ENCODE data around the gene GUF1.
"Not testable (repeated sequence)": the region's sequence is repeated elsewhere in the genome, so short reads cannot be mapped to it uniquely, and the experiment has no call there.

The GUF1 gene

GRCh38 chr4:44700427-44700826, 22.2 kb downstream of the GUF1 start:
- in situ Hi-C loops (cut with HindIII; ENCODE audit: low sequenced_read_pairs): no loop called here

DNA sequence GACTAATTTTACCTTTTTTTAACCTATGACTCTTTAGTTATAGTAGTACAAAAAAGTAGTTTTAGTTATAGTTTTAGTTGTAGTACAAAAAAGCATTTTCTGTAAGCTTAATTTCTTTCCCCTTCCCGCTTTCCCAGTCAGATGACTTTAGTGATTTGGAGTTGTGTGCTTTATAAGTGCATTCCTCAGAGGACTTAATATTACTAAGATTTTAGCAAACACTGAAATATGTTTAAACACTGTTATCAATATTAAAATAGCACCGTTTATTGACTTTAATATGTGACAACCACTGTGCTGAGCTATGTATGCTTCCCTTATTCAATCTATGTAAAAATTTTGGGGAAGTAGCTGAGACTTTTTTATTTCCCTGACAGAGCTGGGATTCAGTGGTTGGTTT, 22.8 kb downstream of the GUF1 start:
- in situ Hi-C loops (cut with HindIII; ENCODE audit: low sequenced_read_pairs): no loop called here

DNA sequence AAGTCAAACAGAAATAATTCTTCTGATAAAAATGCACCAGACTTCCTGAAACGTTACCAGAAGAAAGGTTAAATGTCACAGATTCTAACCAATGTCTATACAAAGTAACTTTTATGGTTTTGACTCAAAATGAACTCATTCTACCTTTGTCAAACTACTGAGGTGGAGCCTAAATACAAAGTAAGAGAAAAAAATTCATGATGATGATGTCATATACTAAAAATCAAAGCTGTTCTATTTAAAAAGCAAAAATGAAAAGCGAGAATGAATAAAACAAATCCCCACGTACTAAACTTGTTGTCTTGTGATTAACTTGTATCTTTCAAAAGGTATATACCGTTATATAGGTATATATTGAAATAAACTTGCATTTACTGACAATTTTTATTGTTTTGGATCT, 26.5 kb downstream of the GUF1 start:
- in situ Hi-C loops (cut with HindIII; ENCODE audit: low sequenced_read_pairs): no loop called here

DNA sequence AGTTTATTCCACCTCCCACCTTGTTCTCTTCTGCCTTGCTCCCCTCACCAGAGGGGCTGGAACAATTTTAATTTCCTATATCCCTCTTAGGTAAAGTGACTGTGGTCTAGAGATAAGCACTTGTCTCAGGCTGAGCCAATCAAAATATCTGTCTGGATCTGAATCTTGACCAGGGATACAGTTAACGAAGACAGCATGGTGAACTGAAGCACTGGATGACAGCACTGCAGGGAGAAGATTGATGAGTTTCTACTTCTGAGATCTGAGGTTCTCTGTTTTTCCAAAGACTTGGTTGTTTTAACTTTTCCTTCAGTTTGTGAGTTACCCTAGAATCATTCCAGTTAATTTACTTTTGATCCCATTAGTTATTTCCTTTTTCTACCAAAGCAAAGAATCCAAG, 34.9 kb downstream of the GUF1 start:
- in situ Hi-C loops (cut with HindIII; ENCODE audit: low sequenced_read_pairs): no loop called here

- in situ Hi-C loops (cut with HindIII; ENCODE audit: low sequenced_read_pairs): no loop called here
Measured at GRCh38 chr4:44716597-44716996, 38.4 kb downstream of the GUF1 start.

GRCh38 chr4:44720371-44720770, 42.2 kb downstream of the GUF1 start:
- in situ Hi-C loops (cut with HindIII; ENCODE audit: low sequenced_read_pairs): no loop called here

DNA sequence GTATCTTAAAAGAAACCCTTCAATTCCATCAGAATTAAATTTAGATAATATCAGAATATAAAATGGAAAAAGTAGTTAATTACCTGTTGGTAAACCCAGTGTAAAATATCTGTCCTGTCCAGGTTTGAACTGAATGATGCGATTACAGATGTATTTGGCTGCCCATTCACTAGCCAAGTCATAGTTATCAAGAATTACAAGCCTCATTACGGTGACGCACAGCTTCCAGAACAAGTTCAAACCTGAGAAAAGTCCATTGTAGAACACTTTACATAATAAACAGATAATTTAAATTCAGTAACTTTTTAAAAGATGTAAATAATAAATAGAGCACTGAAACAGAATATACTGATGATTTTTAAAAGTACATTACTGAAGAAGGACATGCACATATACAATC, 43.8 kb downstream of the GUF1 start:
- in situ Hi-C loops (cut with HindIII; ENCODE audit: low sequenced_read_pairs): no loop called here

DNA sequence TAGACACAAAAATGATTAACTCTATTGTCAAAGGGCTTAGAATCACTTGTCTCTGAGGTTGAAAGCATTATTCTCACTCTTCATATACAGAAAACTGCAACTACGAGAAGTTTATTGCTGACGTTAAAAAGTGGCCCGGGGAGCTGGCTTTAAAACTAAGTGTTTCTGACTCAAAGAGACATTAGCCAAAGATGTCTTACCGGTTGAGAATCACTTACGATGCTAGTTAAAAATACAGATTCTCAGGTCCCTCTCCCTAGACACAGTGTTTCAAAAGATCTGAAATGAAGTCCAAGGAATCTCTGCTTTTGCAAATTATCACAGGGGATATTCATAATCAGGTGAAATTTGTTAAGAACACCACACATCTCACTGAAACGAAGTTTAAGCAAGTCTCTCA, 46.9 kb downstream of the GUF1 start:
- in situ Hi-C loops (cut with HindIII; ENCODE audit: low sequenced_read_pairs): no loop called here

DNA sequence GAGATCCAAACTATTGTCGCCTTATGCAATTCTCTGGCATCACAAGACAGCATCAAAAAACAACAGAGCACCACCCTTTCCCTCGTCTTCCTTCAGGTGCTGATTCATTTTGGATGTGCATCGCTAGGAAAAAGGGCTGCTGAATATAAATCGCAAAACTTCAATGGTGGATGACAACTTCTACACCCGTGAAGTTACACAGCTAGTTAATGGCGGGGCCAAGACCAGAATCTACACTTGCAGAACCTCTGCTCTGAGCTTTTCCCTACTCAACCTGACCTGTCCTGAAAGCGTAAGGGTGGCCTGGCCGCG, 47.5 kb downstream of the GUF1 start:
- in situ Hi-C loops (cut with HindIII; ENCODE audit: low sequenced_read_pairs): no loop called here

DNA sequence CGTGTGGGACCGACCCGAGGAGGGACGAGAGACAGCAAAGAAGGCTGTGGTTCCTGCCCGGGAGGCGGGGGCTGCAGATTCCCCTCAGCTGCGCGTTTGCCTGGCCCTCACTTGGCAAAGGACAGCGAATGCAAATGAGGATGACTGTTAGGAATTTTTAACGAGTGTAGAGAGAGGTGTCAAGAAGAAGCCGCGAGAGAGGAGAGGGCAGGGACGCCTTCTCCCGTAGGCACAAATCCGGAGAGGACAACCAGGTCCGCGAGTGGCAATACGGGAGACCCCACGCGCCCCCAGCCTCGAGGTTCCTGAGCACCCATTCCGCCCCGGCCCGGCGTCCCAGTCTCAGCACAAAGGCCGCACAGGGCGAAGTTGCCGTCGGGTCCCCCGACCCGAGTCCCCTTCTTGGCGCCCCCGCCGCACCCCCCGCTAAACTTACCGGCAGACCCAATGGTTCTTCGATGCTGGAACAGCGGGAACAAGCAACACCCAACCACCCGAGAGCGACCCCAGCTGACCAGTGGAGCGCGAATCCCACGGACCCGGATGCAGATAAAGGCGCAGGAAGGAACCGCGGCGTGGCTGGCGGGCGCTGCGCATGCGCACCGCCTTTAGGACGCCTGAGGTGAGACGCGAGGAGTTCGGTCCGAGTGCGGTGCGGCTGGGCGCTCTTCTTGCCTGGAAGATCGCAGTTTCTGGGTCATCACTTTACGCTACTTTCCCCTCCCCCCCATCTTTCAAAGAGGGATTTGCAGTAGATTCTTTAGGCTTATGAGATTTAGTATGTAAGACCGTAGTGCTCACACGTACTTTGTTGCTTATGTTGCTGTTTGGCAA, 48.0 kb downstream of the GUF1 start, which contains the start of gene GNPDA2:
GNPDA2 (minus strand) TSS at position 519 of the 834 bp plus-strand sequence. CDS start 4,349 bp downstream, outside the sequence.
- in situ Hi-C loops (cut with HindIII; ENCODE audit: low sequenced_read_pairs): no loop called here

GRCh38 chr4:44727471-44727870, 49.3 kb downstream of the GUF1 start:
- in situ Hi-C loops (cut with HindIII; ENCODE audit: low sequenced_read_pairs): no loop called here

DNA sequence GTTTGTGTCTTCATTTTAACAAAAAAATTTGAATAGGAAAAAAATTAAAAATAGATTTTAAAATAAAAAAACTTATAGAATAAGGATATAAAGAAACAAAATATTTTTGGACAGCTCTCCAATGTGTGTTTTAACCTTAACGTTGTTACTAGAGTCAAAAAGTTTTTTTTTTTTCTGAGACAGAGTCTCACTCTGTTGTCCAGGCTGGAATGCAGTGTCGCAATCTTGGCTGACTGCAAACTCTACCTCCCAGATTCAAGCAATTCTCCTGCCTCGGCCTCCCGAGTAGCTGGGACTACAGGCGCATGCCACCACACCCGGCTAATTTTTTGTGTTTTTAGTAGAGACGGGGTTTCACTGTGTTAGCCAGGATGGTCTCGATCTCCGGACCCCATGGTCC, 50.5 kb downstream of the GUF1 start:
- in situ Hi-C loops (cut with HindIII; ENCODE audit: low sequenced_read_pairs): not testable (repeated sequence)

DNA sequence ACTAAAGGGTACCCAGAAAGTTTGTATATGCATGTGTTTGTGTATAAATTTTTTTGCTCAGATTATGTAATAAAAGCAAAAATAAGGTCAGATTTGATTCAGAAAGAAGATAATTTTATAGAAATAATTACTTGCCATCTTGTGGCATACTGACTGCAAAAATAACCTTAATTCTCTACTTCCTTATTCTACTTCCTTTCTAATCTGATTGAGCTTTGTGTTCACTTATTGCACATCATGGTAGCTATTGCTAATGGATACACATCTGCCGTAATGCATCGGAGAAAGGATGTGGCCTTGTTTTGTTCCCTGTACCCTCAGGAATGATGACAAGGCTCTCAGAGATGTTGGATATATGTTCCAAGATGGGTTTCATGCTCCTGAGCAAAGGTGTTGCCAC, 58.7 kb downstream of the GUF1 start:
- in situ Hi-C loops (cut with HindIII; ENCODE audit: low sequenced_read_pairs): no loop called here

- in situ Hi-C loops (cut with HindIII; ENCODE audit: low sequenced_read_pairs): no loop called here
Measured at GRCh38 chr4:44738615-44739014, 60.4 kb downstream of the GUF1 start.

DNA sequence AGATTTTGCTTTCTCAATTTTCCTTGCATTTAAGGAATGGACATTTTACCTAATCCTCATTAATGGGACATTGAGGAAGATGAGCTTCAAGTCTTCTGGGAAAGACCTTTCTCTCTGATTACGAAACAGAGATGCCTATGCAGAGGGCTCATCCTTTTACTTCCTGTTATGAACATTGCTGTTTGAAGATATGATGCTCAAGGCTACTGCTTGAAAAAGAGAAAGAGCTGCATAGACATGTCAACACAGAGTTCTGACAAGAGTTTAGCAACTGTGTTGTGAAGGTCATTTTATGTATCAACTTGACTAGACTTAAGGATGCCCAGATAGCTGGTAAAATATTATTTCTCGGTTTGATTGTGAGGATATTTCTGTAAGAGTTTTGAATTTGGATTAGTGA, 62.0 kb downstream of the GUF1 start:
- in situ Hi-C loops (cut with HindIII; ENCODE audit: low sequenced_read_pairs): no loop called here

Measured in endothelial cell of hepatic sinusoid (primary cell).